CD14-positive monocyte (primary cell): Measurements from ENCODE around the gene C20orf173. TPM values are rescaled to one million over a fixed set of nuclear protein-coding genes. Genes with fewer than 3 reads are reported as not detected.
"Not testable (repeated sequence)": the region's sequence is repeated elsewhere in the genome, so short reads cannot be mapped to it uniquely, and the experiment has no call there.

Experiments
- DNase-seq, 3 donors: peaks; one replicate each; pipeline ENCODE4 v3.0.0-alpha.2; 2011 to 2022
- H2AFZ ChIP-seq: 2 replicates; pipeline ENCODE4 v1.6.0; 2012; ENCODE audit warnings: mild to moderate bottlenecking, low read depth, low read length, inconsistent platforms; ENCODE audit not compliant: insufficient read depth, poor library complexity, severe bottlenecking
- H3K27ac ChIP-seq, 2 donors: 1 replicate in 1 of 2; 2 replicates in 1 of 2; pipeline ENCODE4 v1.5.1; 2012 to 2013; ENCODE audit warnings: low read length in 2 of 2, control low read depth in 1 of 2, inconsistent platforms in 1 of 2, low read depth in 1 of 2, mild to moderate bottlenecking in 1 of 2
- H3K27me3 ChIP-seq, 2 donors: one replicate each; pipeline versions ENCODE4 v1.6.0 to v1.6.1; 2011 to 2013; ENCODE audit warnings: low read length in 2 of 2; ENCODE audit not compliant: control insufficient read depth in 2 of 2, insufficient read depth in 2 of 2
- H3K36me3 ChIP-seq, 2 donors: replicated peaks in 1 of 2; 1 replicate in 1 of 2; 2 replicates in 1 of 2; pipeline versions ENCODE4 v1.5.1 to v1.6.1; 2012 to 2013; ENCODE audit warnings: low read length in 2 of 2, control low read depth in 1 of 2, inconsistent platforms in 1 of 2, mild to moderate bottlenecking in 1 of 2; ENCODE audit not compliant: insufficient read depth in 2 of 2, control insufficient read depth in 1 of 2
- H3K4me1 ChIP-seq, 2 donors: 1 replicate in 1 of 2; 2 replicates in 1 of 2; pipeline versions ENCODE4 v1.5.1 to v1.6.1; 2012 to 2013; ENCODE audit warnings: low read length in 2 of 2, control low read depth in 1 of 2, inconsistent platforms in 1 of 2, mild to moderate bottlenecking in 1 of 2, moderate library complexity in 1 of 2; ENCODE audit not compliant: insufficient read depth in 2 of 2, control insufficient read depth in 1 of 2
- H3K4me2 ChIP-seq: replicated peaks from 2 replicates; pipeline ENCODE3; 2012; ENCODE audit warnings: low read length, moderate library complexity, mild to moderate bottlenecking; ENCODE audit not compliant: poor library complexity, severe bottlenecking; ENCODE audit errors: extremely low read depth
- H3K4me3 ChIP-seq, 3 experiments: fragments of 200-600 bp in 1 of 3; sonication (generic) in 1 of 3; replicated peaks in 1 of 3; 1 replicate in 2 of 3; 2 replicates in 1 of 3; pipeline ENCODE4 v1.5.1; 2011 to 2013; ENCODE audit warnings: low read length in 3 of 3, mild to moderate bottlenecking in 3 of 3, control low read depth in 2 of 3, low read depth in 2 of 3, inconsistent platforms in 1 of 3, moderate library complexity in 1 of 3
- H3K79me2 ChIP-seq: 2 replicates; pipeline ENCODE4 v1.6.0; 2012; ENCODE audit warnings: mild to moderate bottlenecking, control low read depth, inconsistent platforms, low read length, moderate library complexity; ENCODE audit not compliant: insufficient read depth
- H3K9ac ChIP-seq: 2 replicates; pipeline ENCODE4 v1.6.0; 2017; ENCODE audit warnings: low read length, mild to moderate bottlenecking; ENCODE audit not compliant: insufficient read depth, poor library complexity, severe bottlenecking
- H3K9me3 ChIP-seq, 2 donors: replicated peaks in 1 of 2; 1 replicate in 1 of 2; 2 replicates in 1 of 2; pipeline versions ENCODE4 v1.5.1 to v1.6.1; 2012 to 2013; ENCODE audit warnings: low read length in 2 of 2, control low read depth in 1 of 2; ENCODE audit not compliant: control insufficient read depth in 1 of 2, insufficient read depth in 1 of 2
- H4K20me1 ChIP-seq: 2 replicates; pipeline ENCODE4 v1.6.0; 2012; ENCODE audit warnings: mild to moderate bottlenecking, low read length, control low read depth, moderate library complexity; ENCODE audit not compliant: insufficient read depth
- H3K27ac Mint-ChIP-seq, 7 donors: one replicate each; pipeline ENCODE4 v1.8.0; 2020; ENCODE audit warnings: mild to moderate bottlenecking in 7 of 7, mixed read lengths in 7 of 7, moderate library complexity in 6 of 7, inconsistent platforms in 2 of 7
- H3K27me3 Mint-ChIP-seq, 3 donors: one replicate each; pipeline ENCODE4 v1.8.0; 2021 to 2022; ENCODE audit warnings: low read depth in 3 of 3, mild to moderate bottlenecking in 3 of 3, mixed read lengths in 3 of 3, moderate library complexity in 3 of 3, inconsistent platforms in 1 of 3
- H3K36me3 Mint-ChIP-seq, 2 donors: one replicate each; pipeline ENCODE4 v1.8.0; 2020; ENCODE audit warnings: mixed read lengths in 2 of 2, inconsistent platforms in 1 of 2, mild to moderate bottlenecking in 1 of 2
- H3K4me1 Mint-ChIP-seq: one replicate; pipeline ENCODE4 v1.8.0; 2020; ENCODE audit warnings: mild to moderate bottlenecking, mixed read lengths
- H3K4me3 Mint-ChIP-seq, 2 donors: one replicate each; pipeline ENCODE4 v1.8.0; 2020; ENCODE audit warnings: mild to moderate bottlenecking in 2 of 2, mixed read lengths in 2 of 2, moderate library complexity in 1 of 2
- H3K9me3 Mint-ChIP-seq, 7 donors: one replicate each; pipeline ENCODE4 v1.8.0; 2020 to 2022; ENCODE audit warnings: mixed read lengths in 7 of 7, mild to moderate bottlenecking in 6 of 7, moderate library complexity in 6 of 7, inconsistent platforms in 2 of 7
- CTCF ChIP-seq: fragments of 200-600 bp; IDR thresholded peaks from one replicate; pipeline ENCODE4 v1.8.0; 2022; ENCODE audit warnings: antibody characterized with exemption, mild to moderate bottlenecking
- WGBS: methylation state at CpG from one replicate; pipeline ENCODE4 v1.1.5; 2013; ENCODE audit warnings: missing lambda C conversion rate; ENCODE audit not compliant: insufficient coverage; 5-methylcytosine and 5-hydroxymethylcytosine counted together
- intact Hi-C, 2 donors: fragments of 100-400 bp; cut with micrococcal nuclease; formaldehyde crosslinking; loops; one replicate each; pipeline versions ENCODE4 v1.15.0 to v1.15.1; 2023
- polyA plus RNA-seq, 3 donors: library from polyadenylated mRNA; depleted of rRNA in 1 of 3; unstranded in 2 of 3; stranded (reverse) in 1 of 3; fragments of 300-500 nt in 2 of 3; fragments of >200 nt in 1 of 3; fragmentation: Illumina TruSeq in 2 of 3; gene quantifications; 1 replicate in 2 of 3; 2 replicates in 1 of 3; pipeline ENCODE4 v1.2.3, GENCODE V29; 2012 to 2021

The C20orf173 gene
- polyA plus RNA-seq, 3 donors = not detected

GRCh38 chr20:35523298-35523888 lies 6.1 kb downstream of the C20orf173 start:
- H3K36me3 Mint-ChIP-seq = no peaks in the 10 kb centered on the region
- 60% methylated on average over 2 of the region's 6 CpGs for WGBS

DNA sequence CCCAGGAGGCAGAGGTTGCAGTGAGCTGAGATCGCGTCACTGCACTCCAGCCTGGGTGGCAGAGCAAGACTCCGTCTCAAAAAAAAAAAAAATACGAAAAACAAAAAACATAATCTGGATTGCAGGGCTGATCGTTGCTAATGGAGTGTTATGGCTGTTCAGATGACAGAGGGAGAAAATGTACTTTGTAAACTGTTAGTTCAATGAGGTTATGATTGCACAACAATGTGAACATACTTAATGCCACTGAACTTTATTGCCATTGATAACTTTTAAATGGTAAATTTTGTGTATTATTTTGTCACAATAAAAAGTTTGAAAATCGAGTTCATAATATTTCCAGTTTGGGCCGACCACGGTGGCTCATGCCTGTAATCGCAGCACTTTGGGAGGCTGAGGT lies 10.5 kb downstream of the C20orf173 start:
- peaks cover 0 to 2% (median 0%) of the 10 kb centered on the region in 7 donors for H3K9me3 Mint-ChIP-seq
- Histone ChIP-seq H3K4me3 (no peak overlapping the region), H3K79me2 (no peaks in the 10 kb centered on the region), H3K27ac (no peak overlapping the region), H3K27me3 (no peaks in the 10 kb centered on the region), H3K4me2 (no peak overlapping the region), H3K9ac (no peak overlapping the region), H2AFZ (no peak overlapping the region), H3K4me1 (no peaks in the 10 kb centered on the region), H4K20me1 (no peaks in the 10 kb centered on the region), H3K9me3 (no peaks in the 10 kb centered on the region), H3K36me3 (peaks cover 10 to 19% of the 10 kb centered on the region in 2 donors)
- peaks cover 10 to 11% of the 10 kb centered on the region in 2 donors for H3K36me3 Mint-ChIP-seq
- intact Hi-C loops = no loop called here
- TF ChIP-seq CTCF = no peak
- peak overlapping the region in 1 of 7 donors; percentile 1 for H3K27ac Mint-ChIP-seq
- 93% methylated on average over 4 of the region's 9 CpGs for WGBS
- DNase-seq = no peak
- no peak overlapping the region for H3K4me3 Mint-ChIP-seq
- peaks cover 2 to 3% (median 3%) of the 10 kb centered on the region in 3 donors for H3K27me3 Mint-ChIP-seq
- H3K4me1 Mint-ChIP-seq = no peaks in the 10 kb centered on the region

More at GRCh38 chr20:35523298-35523888, 6.1 kb downstream of the C20orf173 start:
- Histone ChIP-seq H3K9ac (no peak overlapping the region), H3K27ac (no peak overlapping the region), H2AFZ (no peak overlapping the region), H3K79me2 (no peaks in the 10 kb centered on the region), H3K4me3 (no peak overlapping the region), H3K27me3 (no peaks in the 10 kb centered on the region), H3K4me1 (no peaks in the 10 kb centered on the region), H3K4me2 (no peak overlapping the region), H4K20me1 (no peaks in the 10 kb centered on the region), H3K36me3 (no peaks in the 10 kb centered on the region), H3K9me3 (no peaks in the 10 kb centered on the region)
- DNase-seq = peak in 1 of 3 donors; percentile 16
- Mint-ChIP-seq H3K4me3 (no peak overlapping the region), H3K27ac (no peak overlapping the region), H3K27me3 (peaks cover 0 to 5% (median 3%) of the 10 kb centered on the region in 3 donors), H3K4me1 (no peaks in the 10 kb centered on the region), H3K9me3 (peaks cover 0 to 3% (median 0%) of the 10 kb centered on the region in 7 donors)
- peak; percentile 64 for TF ChIP-seq CTCF
- intact Hi-C loops = no loop called here

DNA sequence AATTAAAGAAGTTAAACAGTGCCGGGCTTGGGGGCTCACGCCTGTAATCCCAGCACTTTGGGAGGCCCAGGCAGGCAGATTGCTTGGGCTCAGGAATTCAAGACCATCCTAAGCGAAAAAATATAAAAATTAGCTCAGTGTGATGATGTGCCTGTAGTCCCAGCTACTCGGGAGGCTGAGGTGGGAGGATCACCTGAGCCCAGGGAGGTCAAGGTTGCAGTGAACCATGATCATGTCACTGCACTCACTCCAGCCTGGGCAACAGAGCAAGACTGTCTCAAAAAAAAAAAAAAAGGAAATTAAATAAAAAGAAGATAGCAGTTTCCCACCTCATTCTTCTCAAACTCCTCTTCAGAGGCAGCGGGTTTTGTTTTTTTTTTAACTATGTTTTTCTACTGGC lies 11.7 kb downstream of the C20orf173 start:
- intact Hi-C loops, H3K9me3 Mint-ChIP-seq: not testable (repeated sequence)

More for the DNA sequence above, 11.7 kb downstream of the C20orf173 start:
- H3K4me3 Mint-ChIP-seq, H4K20me1 ChIP-seq, H3K4me2 ChIP-seq, H3K9me3 ChIP-seq, H3K9ac ChIP-seq, H3K4me1 ChIP-seq, H3K4me1 Mint-ChIP-seq, DNase-seq, H2AFZ ChIP-seq, H3K79me2 ChIP-seq, H3K27me3 Mint-ChIP-seq, H3K27me3 ChIP-seq, H3K27ac ChIP-seq, H3K27ac Mint-ChIP-seq, H3K4me3 ChIP-seq: not testable (repeated sequence)
- 94% methylated on average over 3 of the region's 5 CpGs for WGBS
- H3K36me3 Mint-ChIP-seq = peaks cover 17 to 22% of the 10 kb centered on the region in 2 donors
- H3K36me3 ChIP-seq = peaks cover 16 to 31% of the 10 kb centered on the region in 2 donors
